Lung (tissue), 12 donors: Measurements from ENCODE around the gene CDC42EP3. TPM values are rescaled to one million over a fixed set of nuclear protein-coding genes. Genes with fewer than 3 reads are reported as not detected.

Experiments used
- ATAC-seq: fragments of 200-7000 bp; cut with Tn5 transposase; one replicate; pipeline ENCODE4 v1.9.1; 2020; ENCODE audit warnings: moderate number of reproducible peaks; ENCODE audit not compliant: insufficient read depth, low FRiP score
- DNase-seq, 3 donors: peaks; one replicate each; pipeline ENCODE4 v3.0.0-alpha.2; 2013 to 2017
- H3K27ac ChIP-seq, 2 donors: one replicate each; pipeline ENCODE4 v1.5.1; 2013; ENCODE audit warnings: mild to moderate bottlenecking in 2 of 2, moderate library complexity in 2 of 2, control low read depth in 1 of 2, inconsistent platforms in 1 of 2, low read depth in 1 of 2, low read length in 1 of 2
- H3K27me3 ChIP-seq, 3 donors: one replicate each; pipeline ENCODE4 v1.5.1; 2013; ENCODE audit warnings: low read length in 2 of 3; ENCODE audit not compliant: control insufficient read depth in 3 of 3, insufficient read depth in 3 of 3
- H3K36me3 ChIP-seq, 4 donors: one replicate each; pipeline ENCODE4 v1.5.1; 2013; ENCODE audit warnings: low read length in 4 of 4, mild to moderate bottlenecking in 1 of 4, moderate library complexity in 1 of 4; ENCODE audit not compliant: control insufficient read depth in 4 of 4, insufficient read depth in 4 of 4
- H3K4me1 ChIP-seq, 5 donors: one replicate each; pipeline ENCODE4 v1.5.1; 2013; ENCODE audit warnings: low read length in 5 of 5, mild to moderate bottlenecking in 2 of 5, moderate library complexity in 1 of 5; ENCODE audit not compliant: control insufficient read depth in 5 of 5, insufficient read depth in 5 of 5
- H3K4me3 ChIP-seq: one replicate; pipeline ENCODE4 v1.5.1; 2013; ENCODE audit warnings: mild to moderate bottlenecking, control low read depth, moderate library complexity
- H3K9ac ChIP-seq, 2 donors: one replicate each; pipeline ENCODE4 v1.5.1; 2013; ENCODE audit warnings: low read length in 2 of 2, control low read depth in 1 of 2; ENCODE audit not compliant: insufficient read depth in 1 of 2
- H3K9me3 ChIP-seq, 4 donors: one replicate each; pipeline ENCODE4 v1.5.1; 2013; ENCODE audit warnings: low read length in 3 of 4, mild to moderate bottlenecking in 1 of 4, moderate library complexity in 1 of 4; ENCODE audit not compliant: control insufficient read depth in 4 of 4, insufficient read depth in 3 of 4
- CTCF ChIP-seq: IDR thresholded peaks from 2 replicates; pipeline ENCODE4 v1.5.1; 2012; ENCODE audit warnings: mild to moderate bottlenecking; ENCODE audit errors: control extremely low read depth, extremely low read depth
- WGBS, 2 donors: extraction: QIAGEN DNeasy Blood & Tissue Kit; methylation state at CpG; one replicate each; pipeline ENCODE4 v1.1.7; 2013; 5-methylcytosine and 5-hydroxymethylcytosine counted together
- polyA plus RNA-seq, 2 donors: library from polyadenylated mRNA; stranded (reverse); fragments of 200-250 nt; gene quantifications; one replicate each; pipeline ENCODE4 v1.2.1, GENCODE V29; 2013
- total RNA-seq, 2 donors: library from RNA; depleted of rRNA in 1 of 2; stranded (reverse); fragments of >200 nt in 1 of 2; gene quantifications; one replicate each; pipeline ENCODE4 v1.2.1, GENCODE V29; 2014 to 2021
- donor health status: control.
- donor health status: control.
- donor health status: Bipolar disorder and iron deficiency.
- donor health status: healthy.
- donor health status: DM: yes; HTN: yes; CAD: no.

CDC42EP3 gene
- total and polyA plus RNA-seq, 4 donors = 22.9 to 59.0 (median 38.0) TPM

DNA sequence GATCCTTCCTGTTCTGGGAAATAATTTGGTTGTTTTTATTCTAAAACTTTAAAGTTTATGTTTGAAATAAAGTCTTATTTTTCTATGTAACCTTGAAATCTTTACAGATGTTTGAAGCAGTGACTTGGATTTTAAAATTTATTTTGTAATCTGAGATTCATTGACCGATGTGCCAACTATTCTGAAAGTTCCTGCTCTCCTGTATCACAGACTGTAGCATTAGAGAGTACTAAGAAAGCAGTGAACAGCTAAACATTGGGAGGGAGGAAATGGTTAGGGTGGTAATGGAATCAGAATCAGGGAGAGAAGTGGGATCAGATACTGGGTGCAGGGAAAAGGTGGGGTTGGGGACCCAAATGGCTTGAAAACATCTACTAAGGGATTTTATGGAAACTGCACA is 69.9 kb downstream of the CDC42EP3 start:
- H3K27ac ChIP-seq = no peak overlapping the region
- ATAC-seq (no peak), DNase-seq (no peak)
- H3K27me3 ChIP-seq = no peaks in the 10 kb centered on the region
- WGBS, 2 donors = 69 to 74% methylated on average over 1 of the region's 1 CpG
- H3K36me3 ChIP-seq = no peaks in the 10 kb centered on the region
- no peak overlapping the region for H3K9ac ChIP-seq
- no peaks in the 10 kb centered on the region for H3K9me3 ChIP-seq
- peaks cover 0 to 4% (median 0%) of the 10 kb centered on the region in 5 donors for H3K4me1 ChIP-seq
- H3K4me3 ChIP-seq = no peak overlapping the region
- TF ChIP-seq CTCF = no peak

- no peak overlapping the region for H3K9ac ChIP-seq
- H3K4me3 ChIP-seq = no peak overlapping the region
- H3K4me1 ChIP-seq = peaks cover 0 to 4% (median 0%) of the 10 kb centered on the region in 5 donors
- DNase-seq = no peak
- H3K36me3 ChIP-seq = no peaks in the 10 kb centered on the region
- ATAC-seq = no peak
- TF ChIP-seq CTCF = no peak
- no peaks in the 10 kb centered on the region for H3K9me3 ChIP-seq
- H3K27me3 ChIP-seq = no peaks in the 10 kb centered on the region
- no peak overlapping the region for H3K27ac ChIP-seq
- WGBS, 2 donors = 30 to 66% methylated on average over 1 of the region's 1 CpG
Observed at GRCh38 chr2:37600735-37601134, 70.7 kb downstream of the CDC42EP3 start.

DNA sequence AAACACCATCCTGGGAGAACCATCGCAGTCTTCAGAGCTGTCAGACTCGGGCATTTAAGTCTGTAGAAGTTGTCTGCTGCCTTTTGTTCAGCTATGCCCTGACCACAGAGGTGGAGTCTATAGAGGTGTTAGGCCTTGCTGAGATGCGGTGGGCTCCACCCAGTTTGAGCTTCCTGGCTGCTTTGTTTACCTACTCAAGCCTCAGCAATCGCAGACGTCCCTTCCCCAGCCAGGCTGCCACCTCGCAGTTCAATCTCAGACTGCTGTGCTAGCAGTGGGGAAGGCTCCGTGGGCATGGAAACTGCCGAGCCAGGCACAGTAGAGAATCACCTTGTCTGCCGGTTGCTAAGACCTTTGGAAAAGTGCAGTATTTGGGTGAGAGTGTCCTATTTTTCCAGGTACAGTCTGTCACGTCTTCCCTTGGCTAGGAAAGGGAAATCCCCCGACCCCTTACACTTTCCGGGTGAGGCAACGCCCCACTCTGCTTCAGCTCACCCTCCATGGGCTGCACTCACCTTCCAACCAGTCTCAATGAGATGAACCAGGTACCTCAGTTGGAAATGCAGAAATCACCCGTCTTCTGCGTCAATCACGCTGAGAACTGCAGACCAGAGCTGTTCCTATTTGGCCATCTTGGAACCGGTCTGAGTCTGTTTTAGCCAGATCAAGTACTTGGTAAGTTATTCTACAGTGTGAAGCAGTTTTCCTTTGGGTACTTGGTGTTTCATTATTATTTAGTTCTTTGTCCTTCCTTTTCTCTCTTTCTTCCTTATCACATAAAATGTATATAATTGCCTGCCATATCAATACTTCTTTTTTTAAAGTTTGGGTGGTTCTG is 71.5 kb downstream of the CDC42EP3 start:
- Histone ChIP-seq H3K9me3 (no peaks in the 10 kb centered on the region), H3K4me3 (no peak overlapping the region), H3K4me1 (peaks cover 0 to 4% (median 0%) of the 10 kb centered on the region in 5 donors), H3K9ac (no peak overlapping the region), H3K27me3 (no peaks in the 10 kb centered on the region), H3K36me3 (no peaks in the 10 kb centered on the region), H3K27ac (no peak overlapping the region)
- 87 to 91% methylated on average over 17 of the region's 17 CpGs for WGBS, 2 donors
- DNase-seq = no peak
- ATAC-seq = no peak
- TF ChIP-seq CTCF = no peak
